GM18507 (cell line): Measurements from ENCODE around the gene AKAIN1.

Experiments used
- DNase-seq: peaks from one replicate; pipeline ENCODE4 v3.0.0; 2011; ENCODE audit warnings: low read depth; ENCODE audit not compliant: insufficient read length; ENCODE audit errors: extremely low spot score
- FAIRE-seq: peaks from 2 replicates; lab custom pipeline; 2011; peaks lifted over from hg19 to GRCh38; lab: Jason Lieb, UNC

The AKAIN1 gene, protein sequence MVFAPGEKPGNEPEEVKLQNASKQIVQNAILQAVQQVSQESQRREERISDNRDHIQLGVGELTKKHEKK

DNA sequence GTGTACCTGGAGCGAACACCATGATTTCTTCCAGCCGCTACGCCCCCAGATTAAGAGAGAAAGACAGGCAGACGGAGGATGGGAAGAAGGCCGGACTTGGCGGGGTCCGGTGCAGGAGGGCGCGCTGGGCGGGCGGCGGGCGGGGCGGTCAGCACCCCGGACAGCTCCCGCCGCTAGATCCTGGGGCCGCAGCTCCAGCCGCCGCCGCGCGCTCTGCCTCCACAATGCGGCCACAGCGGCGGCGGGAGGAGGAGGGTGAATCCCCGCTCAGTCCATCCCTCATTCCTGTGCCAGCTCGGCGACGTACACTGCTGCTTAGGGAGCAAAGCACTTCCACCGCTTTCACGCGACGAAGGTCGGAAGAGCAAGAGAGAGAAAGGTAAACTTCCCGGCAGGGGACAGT, at the start of gene AKAIN1:
AKAIN1 (minus strand) TSS at position 226 of the 403 bp plus-strand sequence; CDS start at position 22, 204 bp downstream.
- DNase-seq (no peak), FAIRE-seq (no peak)

DNA sequence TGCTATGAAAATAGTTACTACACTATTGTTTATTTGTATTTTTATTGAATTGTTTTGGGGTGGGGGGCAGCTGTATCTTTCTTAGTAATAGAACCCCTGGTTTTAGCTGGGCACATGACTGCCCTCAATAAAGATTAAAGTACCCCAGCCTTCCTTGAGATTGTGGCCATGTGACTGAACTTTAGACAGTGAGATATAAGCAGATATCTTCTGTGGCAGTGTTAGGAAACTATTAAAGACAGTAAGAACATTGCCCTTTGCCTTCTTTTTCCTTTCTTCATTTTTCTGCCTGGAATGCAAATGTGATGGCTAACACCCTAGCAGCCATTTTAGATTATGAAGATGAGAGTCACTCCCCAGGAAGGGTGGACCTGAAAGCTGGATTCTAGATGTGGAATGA, 47.9 kb upstream of the AKAIN1 start:
- FAIRE-seq (no peak), DNase-seq (no peak)

DNA sequence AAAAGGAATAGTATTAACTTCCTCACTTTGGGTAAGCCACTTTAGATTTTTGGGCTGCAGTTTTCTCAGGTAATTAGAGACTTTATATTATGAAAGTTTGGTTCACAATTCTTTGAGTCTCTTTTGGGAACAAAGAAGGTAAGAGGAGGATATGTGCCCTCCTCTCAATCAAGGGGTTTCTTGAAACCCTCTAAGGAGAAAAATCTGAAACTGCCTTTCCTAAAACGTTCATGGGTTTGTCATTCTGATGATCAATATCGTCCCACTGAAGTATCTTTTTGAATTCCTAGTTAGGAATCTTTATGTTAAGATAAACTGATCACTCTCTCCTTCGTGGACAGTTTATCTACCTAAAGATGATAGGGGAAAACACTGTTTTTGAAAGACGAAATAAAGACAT, 42.4 kb upstream of the AKAIN1 start:
- no peak for DNase-seq
- no peak for FAIRE-seq

DNA sequence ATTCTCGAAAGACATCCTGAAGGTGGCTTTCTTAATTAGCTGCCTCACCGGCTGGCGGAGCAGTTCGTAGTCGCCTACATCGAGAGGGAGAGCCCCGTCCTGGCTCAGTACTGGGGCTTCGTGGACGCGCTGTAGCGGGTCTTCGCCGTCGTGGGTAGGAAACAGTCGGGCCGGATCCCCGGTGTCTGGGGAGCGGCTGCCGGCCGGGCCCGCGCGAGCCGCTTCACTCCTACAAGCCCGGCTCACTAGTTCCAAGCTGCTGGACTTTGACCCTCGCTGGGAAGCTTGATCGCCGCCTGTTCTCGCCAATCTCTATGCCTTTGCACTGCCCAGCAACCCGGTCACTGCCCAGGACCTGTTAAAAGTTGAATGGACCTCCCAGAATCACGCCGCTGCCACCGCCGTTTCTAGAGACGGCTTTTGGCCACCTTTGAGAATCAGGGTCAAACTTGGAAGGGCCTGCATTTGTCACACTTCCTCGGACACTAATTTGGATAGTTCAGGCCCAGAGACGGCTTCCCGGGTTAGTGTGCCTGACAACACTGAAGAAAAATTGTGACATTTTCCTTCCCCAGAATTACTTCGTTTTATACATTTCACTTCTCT, 41.4 kb upstream of the AKAIN1 start:
- DNase-seq (no peak), FAIRE-seq (peak; percentile 5)

DNA sequence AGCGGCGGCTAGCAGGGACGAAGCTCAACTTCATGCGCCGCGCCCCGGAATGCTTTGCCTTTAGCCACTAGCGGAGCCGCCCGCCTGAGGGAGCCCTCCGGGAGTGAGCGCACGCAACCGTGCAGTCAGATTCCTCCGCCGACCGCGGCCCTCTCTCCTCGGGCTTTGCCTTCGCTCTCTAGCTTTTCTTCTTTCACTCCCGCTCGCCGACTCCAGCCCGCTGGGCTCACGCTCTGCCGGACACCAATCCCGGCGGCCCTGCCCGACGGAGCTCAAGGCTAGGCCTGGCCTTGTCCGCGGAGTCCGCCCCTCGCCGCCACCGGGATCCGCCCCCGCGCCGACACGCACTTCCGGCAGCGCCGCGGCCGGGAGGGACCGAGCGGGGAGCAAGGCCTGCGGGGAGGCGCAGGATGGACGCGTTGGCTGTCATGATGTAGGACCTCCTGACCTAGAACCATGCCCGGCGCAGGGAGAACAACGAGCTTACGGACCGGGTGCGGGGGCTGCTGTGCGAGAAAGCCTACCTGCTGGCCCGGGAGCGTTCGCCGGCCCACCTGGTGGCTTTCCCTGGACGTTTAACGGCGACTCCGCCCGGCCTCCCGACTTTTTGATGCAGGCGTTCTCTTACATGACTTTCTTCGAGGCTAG, 40.8 kb upstream of the AKAIN1 start:
- peak; percentile 88 for FAIRE-seq
- peak; percentile 67 for DNase-seq

DNA sequence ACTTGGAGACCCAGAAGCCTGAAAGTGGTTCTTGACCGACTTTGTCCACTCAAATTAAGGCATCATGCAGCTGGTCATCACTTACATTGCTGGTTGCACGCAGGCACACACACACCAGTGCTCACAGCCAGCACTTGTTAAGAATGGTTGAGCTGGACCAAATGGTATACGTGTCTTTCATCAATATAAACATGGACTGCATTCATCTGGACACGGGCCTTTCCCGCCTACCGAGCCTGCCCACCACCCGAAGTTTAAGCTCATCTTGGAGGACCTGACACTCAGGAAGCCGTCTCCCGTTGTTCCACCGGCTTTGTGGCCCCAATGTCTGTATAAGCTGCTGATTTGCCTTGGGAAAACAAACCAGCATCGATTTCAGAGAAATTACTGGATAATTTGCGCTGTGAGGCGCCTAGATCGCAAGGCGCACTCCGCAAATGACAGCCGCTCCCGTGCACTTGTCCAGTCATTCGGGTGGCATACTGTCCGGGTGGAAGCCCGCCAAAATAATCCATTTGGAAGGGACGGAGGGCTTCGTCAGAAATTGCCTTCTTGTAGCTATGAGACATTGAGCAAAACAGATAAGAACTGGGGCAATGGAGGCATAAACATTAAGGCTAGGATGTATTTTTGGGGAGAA, 40.1 kb upstream of the AKAIN1 start:
- FAIRE-seq (no peak), DNase-seq (no peak)

DNA sequence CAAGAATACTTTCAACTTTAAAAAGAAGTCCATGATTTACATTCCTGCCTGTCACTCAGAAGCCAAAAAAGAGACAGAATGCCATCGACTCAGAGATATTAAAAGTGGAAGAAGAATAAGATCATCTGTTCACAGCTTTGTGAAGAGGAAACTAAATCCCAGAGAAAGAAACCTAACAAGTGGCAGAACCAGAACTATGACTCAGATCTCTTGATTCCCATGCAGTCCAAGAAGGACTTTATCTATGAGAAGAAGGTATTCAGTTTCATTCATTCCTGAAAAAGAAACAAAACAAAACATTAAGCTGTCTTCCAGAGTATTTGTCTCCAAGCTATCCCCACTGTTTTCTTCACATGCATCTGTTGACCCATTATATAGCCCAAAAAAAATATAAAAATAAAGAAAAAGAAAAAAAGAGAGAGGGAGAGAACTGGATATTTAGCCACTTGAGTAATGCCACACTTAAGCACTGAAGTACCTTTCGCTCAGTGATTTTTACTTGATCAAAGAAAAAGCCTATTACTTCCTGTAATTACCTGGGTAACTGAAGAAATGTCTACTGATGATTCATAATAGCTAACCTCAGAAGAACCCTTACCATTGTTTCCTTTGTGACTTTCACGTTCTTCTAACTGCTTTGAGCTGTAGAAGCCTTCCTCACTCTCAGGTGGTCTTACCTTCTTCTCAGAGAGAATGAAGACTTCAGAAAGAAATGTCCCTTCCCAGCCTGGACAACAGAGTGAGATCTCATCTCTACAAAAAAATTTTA, 17.7 kb upstream of the AKAIN1 start:
- DNase-seq, result no peak
- no peak for FAIRE-seq

DNA sequence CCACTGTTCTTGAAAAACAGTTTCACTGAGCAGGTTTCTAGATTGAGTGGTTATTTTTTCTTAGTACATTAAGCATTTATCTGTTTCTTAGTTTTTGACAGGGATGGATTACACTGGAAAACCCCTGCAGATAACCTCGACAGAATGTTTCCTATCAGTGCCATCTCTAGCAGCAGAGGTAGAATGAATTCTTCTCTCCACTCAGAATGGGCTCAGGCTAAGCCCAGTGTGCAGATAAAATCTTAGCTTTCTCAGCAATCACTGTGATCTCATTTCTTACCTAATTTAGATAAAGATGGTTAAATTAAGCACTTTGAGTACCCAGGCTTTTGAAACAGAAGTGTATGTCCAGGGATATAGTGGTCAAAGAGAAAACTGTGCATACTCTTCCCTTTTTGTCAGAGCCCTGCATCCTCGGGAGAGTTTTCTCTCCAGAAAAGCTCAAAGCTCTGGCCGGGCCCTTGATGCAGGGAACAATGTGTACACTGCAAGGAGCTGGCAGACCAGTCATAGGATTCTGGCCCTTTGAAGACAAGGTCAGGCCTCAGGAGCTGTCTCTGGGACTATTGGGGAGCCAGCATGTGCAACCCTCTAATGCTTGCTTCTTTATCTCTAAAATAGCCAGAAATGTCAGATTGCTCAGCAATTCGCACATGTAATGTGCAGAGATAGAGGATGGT, 10.6 kb upstream of the AKAIN1 start:
- DNase-seq (no peak), FAIRE-seq (no peak)

DNA sequence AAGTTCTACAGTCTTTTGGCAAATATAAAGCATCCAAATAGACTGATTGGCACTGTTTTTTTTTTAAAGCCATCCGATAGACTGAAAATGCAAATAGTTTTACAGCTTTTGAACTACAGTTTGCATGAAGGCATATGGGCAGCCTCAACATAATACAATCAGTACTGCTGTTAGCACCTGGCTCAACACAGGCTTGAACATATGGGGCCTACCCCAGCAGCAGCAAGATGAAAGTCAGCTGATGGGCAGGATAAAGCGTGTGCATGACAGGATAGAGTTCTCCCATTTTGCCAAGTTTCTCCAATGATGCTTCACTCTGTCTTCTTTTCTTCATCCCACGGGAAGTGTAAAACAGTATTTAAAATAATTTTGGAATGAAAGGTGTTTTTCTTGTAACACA, 1.3 kb upstream of the AKAIN1 start:
- FAIRE-seq, result no peak
- no peak for DNase-seq

DNA sequence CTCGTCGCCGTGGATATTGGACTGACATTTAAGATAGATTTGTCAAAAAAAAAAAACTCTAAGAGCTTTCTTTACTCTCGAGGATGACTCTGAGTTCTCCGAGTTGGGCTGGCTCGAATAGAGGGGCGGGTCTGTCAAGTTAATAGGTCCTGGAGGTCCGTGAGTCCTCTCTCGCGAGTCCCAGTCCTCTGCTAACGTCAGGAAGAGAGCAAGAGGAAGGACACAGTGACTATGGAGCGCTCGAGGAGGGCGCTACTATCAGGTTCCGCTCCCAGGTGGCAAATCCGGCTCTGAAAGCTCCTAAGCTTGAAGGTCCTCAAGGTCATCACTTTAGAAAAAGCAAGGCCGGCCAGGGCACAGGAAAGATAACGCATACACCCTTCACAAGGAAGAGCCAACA, 404 bp upstream of the AKAIN1 start:
- DNase-seq (no peak), FAIRE-seq (no peak)

DNA sequence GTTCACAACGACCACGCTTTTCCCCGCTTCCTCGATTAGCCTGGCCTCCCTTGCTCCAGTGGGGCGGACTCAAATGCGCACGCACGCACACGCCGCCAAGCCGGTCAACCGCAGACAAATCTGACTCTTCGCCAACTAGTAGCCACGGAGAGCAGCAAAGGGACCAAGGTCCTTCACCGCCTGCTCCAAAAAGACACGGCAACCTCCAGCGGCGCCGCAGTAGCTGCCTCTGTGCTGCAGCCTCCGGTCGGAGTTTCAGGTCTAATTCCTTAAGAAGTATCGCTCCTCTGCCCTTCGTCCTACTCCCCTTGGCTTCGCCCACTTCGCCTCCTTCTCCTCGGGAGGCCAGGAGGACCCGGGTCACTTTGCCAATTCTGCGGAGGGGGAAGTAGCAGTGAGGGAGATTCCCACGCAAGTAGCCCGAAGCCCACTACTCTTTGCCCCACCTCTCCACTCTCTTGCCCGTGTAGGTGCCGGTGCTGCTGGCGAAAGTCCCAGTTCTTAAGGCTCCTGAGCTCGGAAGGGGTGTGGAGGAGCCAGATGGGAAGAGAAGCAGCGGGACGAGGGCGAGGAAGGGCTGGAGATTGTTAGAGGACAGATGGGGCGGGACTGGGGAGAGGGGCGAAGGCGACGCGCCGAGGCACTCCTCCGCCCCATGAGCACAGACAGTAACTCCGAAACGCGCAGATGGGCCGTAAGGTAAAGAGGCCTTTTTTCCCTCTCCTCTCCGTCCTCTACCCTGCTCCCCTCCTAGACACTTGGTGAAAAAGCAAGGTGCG, 615 bp downstream of the AKAIN1 start:
- no peak for DNase-seq
- FAIRE-seq, result no peak

DNA sequence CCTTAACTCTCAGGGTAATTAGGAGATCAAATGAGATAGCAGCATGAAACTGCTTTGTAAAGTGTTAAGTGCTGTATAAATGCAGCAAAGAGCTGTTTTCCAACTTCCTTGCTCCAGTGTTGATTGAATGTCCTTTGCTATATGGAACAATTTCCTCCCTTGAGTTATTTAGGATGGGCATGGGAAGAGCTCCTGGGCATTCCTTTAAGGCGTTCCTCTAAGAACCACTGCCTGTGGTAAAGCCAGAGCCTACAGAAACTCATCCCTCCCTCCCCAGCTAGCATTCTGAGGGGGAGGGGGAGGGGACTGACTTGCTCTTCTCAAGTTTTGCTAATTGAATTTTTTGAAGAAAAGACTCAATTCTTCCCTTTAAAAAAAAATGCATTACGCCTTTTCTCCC, 1.4 kb downstream of the AKAIN1 start:
- FAIRE-seq, result no peak
- no peak for DNase-seq

DNA sequence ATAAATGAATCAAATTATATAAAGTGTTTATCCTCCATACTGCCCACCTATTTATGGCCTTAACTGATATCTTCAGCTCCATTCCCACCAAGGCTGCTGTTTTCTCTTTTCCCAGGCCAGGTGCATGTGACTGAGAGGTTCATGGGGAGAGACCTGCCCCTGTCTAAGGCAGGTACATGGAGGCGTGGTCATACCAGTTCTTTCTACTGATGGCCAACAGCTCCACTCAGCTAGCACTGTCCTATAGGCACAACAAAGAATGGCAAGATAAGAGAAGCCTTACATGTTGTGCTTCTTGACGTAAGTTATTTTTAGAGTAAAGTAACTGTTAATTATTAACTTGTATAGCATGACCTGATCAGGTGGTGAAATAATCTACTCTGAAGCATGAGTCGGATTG, 16.8 kb downstream of the AKAIN1 start:
- FAIRE-seq (no peak), DNase-seq (no peak)

DNA sequence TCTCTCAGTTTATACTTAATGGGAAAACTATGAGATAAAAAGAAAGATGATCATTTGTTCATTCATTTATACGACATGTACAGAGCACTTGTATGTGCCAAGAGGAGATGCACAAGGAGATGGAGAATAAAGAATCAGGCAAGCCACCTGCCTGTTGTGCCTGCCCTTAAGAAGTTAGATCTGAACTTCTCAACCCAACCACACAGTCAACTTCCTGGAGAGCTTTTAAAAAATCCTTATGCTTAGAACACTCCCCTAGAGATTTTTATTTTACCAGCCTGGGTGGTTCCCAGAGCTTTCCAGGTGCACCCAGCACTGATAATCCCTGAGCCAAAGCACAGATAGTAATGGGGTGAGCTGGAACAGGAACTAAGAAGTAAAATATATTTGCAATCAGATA, 18.5 kb downstream of the AKAIN1 start:
- DNase-seq (no peak), FAIRE-seq (no peak)

DNA sequence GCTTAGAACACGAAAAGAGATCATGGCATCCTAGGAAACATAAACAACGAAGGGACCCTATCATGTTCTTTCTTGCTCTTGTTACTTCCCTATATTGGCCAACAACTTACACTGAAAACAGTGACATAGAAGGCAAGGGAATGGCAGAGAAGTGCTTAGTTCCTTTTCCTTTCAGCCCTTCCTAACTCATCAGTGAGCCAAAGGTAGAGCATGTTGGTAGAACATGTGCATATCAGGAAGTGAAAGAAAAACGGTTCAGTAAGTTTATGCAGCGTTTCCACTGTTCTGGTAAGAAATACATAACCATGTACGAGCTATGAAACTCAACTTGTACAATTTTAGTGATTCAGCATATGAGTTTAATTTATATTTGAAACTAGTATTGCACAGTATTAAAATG, 21.7 kb downstream of the AKAIN1 start:
- no peak for DNase-seq
- FAIRE-seq, result peak; percentile 48

DNA sequence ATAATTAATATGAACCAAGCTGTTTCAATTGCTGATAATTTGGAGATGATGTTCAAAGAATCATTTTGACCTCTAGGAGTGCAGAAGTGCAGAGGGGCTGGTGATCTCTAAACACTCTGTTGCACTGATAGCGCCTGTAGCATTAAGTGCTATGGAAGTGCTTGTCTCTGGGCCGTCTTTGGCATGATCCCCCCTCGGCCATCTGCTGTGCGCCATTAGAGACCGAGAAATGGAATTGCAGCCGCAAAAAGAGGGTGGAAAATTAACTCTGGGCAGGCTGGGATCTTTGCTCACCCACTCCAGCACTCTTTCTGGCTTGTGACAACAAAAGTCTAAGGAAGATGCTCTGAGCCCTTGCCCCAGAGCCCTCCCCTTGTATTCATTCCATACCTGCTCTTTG, 23.4 kb downstream of the AKAIN1 start:
- no peak for DNase-seq
- FAIRE-seq, result no peak

DNA sequence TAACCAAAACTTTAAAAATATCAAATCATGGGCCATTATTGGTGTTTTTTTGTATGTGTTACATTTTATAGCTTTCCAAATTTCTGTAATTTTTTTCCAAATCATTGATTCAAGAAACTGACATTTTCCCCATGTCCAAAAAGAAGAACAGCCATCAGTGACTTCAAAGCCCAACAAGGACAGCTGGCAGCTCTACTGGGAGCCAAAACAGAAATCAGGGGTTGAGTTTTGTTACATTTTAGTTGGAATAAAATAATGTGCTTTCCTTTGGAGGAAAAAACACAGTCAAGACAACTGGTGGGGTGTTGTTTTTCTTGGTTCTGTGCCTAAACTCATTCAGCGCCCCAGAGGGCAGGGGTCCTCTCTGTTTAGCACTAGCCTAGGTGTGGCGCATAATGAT, 23.8 kb downstream of the AKAIN1 start:
- DNase-seq, result no peak
- no peak for FAIRE-seq

DNA sequence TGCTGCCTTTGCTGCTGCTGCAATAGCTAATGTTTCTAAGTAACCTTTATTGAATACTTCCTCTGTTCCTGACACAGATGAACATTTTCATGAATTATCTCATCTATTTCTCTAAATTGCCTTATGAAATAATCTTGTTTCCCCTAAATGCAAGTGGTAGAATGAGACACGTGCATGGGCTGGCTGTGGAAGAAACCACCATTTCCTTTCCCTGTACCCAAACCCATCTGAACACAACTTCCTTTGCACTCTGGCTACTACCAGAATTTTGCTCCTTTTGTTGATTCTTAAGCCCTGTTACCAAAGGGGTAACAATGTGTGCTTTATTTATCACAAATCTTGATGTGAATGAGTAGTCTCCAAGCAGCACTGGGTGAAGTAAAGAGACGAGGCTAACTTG, 29.2 kb downstream of the AKAIN1 start:
- FAIRE-seq, result no peak
- DNase-seq, result no peak

DNA sequence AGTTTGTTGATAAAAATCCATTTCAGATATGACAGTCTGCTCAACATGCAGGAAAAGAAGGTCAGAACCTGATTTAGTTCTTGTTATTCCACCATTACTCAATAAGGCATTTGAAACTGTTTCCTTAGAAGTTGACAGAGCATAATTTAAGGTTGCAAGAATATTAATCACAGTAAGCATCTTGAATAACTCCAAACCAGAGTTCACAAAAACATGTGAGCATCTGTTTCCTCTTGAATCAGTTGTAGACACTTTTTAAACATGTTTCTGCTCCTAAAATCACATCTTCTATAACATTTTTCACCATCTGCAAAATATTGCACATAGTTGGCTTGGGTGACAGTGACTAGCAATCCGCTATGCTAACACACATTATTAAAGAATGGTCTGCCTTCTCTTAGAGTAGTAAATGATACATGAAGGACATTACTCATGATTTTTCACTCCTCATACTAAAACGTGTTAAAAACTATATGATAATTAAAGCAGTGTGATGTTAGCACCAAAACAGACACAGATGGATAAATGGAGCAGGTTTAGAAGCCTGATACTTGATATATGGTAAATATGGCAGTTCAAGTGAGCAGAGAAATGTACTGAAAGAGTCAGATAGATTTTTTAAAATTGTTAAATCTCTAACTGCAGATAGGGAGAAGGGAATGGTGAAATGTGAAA, 30.3 kb downstream of the AKAIN1 start:
- DNase-seq (no peak), FAIRE-seq (no peak)
